GM20000 (cell line): ENCODE results near the gene HOXA11.

Source experiments
- DNase-seq: peaks from one replicate; pipeline ENCODE4 v3.0.0; 2012; ENCODE audit warnings: low spot score
- TF ChIP-seq, protein P1 (sequence below): IDR thresholded peaks from 2 replicates; pipeline ENCODE4 v1.5.1; 2012; ENCODE audit warnings: mild to moderate bottlenecking, control low read depth; ENCODE audit errors: extremely low read depth, missing control alignments

The HOXA11 gene

DNA sequence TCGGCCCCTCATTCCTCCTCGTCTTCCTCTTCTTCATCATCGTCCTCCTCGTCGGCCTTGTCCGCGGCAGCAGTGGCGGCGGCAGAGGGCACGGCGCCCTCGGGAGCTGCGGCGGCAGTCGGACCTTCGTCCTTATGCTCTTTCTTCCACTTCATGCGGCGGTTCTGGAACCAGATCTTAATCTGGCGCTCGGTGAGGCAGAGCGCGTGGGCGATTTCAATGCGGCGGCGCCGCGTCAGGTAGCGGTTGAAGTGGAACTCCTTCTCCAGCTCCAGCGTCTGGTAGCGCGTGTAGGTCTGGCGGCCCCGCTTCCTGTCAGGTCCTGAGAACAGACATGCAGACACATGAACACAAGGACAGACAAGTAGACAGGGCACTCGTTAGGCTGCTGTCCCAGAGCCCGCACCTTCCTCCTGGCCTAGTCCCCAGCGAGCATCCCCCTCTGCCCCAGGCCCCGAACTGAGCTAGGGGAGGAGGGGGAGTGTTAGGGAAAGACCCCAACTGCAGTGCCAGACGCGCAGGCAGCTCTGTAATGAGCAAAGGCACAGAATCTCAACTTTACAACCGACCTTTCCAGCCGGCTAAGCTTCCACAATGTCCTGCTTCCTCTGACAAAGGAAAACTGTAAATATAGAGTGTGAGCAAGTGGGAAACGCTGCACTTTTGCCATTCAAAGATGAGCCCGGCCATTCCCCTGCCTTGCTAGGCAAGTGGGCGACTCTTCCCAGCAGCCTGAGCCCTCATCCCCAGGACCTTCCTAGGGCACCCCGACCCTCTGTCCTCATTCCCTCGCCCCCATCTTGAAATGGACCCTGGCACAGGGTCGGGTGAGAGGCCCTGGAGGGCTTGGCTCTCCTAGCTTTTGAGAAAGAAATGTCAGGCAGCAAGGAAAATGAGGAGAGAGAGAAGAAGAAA is 29.9 kb downstream of the HOXA11 start:
- DNase-seq, result no peak
- TF ChIP-seq, protein P1, sequence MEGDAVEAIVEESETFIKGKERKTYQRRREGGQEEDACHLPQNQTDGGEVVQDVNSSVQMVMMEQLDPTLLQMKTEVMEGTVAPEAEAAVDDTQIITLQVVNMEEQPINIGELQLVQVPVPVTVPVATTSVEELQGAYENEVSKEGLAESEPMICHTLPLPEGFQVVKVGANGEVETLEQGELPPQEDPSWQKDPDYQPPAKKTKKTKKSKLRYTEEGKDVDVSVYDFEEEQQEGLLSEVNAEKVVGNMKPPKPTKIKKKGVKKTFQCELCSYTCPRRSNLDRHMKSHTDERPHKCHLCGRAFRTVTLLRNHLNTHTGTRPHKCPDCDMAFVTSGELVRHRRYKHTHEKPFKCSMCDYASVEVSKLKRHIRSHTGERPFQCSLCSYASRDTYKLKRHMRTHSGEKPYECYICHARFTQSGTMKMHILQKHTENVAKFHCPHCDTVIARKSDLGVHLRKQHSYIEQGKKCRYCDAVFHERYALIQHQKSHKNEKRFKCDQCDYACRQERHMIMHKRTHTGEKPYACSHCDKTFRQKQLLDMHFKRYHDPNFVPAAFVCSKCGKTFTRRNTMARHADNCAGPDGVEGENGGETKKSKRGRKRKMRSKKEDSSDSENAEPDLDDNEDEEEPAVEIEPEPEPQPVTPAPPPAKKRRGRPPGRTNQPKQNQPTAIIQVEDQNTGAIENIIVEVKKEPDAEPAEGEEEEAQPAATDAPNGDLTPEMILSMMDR, result no peak

DNA sequence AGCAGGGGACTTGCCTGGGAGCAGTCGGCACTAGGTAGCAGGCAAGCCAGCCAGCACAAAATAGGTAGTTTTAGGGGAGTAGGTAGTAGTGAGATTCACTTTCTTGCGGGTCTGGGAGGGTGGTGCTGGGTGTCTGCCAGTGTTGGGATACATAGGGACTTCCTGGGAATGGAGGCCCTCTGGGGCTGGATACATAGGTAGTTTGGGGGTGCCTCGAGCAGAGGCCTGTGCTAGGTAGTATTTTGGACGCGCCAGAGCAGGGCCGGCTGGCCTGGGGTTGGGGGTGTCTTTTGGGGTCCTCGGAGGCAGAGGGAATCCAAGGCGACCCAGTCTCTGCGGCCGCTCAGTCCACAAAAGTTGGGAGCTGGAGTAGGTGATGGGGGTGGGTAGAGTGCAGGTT is 30.7 kb downstream of the HOXA11 start:
- TF ChIP-seq, protein P1, result no peak
- no peak for DNase-seq

DNA sequence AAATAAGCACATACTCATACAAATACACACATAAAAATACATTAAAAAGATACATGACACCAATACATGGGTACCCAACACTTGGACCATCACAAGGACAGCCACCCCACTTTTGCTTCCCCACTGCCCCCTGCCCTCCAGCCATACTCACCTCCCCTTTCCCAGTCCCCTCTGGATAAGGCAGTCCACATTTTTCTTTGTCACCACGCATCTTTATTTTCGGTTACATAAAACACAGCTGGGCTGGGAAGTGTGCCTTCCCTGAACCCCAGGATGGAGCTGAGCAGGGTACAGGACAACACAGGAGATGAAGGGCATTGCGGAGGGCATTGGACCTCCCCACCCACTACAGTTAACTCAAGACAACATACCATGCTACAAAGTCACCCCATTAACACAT is 31.5 kb downstream of the HOXA11 start:
- TF ChIP-seq, protein P1, result no peak
- DNase-seq, result no peak

DNA sequence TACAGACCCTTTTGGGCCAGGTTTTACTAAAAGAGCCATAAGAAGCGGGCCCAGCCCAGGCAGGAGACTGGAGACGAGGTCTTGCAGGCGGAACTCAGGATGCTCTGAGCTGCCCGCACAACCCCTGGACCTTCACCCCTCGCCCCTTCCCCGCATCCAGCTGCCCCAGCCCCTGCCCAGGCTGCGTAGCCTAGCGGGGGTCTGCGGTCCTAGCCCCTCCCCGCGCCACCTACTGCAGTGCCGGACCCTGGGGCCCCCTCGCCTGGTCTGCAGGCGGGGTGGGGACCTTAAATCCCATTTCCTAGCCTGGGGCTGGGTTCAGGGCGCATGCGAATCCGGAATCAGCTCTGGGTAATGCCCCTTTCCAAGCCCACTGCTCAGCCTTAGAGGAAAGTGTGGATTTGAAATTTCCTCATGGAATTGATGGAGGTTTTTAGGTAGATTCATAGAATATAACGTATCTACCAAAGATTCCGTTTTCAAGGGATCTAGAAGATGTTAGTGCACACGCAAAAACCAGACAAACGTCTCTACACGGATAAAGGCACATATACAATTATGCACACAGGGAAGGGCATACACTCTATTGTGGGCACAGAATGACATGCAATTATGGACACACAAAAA is 32.1 kb downstream of the HOXA11 start:
- TF ChIP-seq, protein P1, result no peak
- no peak for DNase-seq

DNA sequence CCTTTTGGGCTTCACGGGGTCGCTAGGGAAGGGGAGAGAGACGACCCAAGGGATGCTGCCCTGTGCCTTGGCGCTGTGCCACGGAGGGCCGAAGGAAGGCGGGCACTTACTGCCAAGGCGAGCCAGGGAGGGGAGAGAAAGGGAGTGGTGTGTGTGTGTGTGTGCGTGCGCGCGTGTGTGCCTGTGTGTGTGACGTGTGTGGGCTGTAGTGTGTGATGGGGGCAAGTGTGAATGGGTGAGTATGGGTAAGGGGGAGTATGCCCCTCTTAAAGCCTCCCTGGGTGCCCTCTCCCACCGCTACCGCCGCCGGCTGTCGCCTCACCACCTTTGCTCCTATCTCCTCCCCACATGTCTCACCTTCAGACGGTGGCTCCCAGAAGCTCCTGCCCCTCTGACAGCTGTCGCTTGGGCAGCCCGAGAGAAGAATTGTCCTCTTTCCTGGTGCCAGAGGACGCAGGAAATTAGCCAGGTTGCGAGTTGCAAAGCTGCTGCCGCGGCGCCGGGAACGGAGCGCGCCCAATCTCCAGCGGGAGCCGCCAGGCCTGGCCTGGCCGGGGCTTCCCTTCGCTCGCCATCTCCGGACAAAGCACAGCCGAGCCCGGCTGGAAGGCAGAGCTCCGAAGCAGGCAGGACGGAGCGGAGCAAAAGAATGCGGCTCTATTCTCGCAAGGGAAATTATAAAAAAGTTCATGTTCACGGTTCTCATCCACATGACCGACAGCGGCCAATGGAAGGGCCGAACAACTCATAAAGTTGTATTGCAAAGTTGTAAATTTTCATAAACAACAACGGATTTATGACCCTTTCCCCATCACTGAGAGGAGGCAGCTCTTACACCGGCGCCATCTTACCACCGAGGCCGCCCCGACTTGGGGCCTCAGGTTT is 32.9 kb downstream of the HOXA11 start, which contains the start of gene HOXA3:
HOXA3 (minus strand) TSS at position 653 of the 885 bp plus-strand sequence. CDS start 41,943 bp downstream, outside the sequence.
- no peak for DNase-seq

DNA sequence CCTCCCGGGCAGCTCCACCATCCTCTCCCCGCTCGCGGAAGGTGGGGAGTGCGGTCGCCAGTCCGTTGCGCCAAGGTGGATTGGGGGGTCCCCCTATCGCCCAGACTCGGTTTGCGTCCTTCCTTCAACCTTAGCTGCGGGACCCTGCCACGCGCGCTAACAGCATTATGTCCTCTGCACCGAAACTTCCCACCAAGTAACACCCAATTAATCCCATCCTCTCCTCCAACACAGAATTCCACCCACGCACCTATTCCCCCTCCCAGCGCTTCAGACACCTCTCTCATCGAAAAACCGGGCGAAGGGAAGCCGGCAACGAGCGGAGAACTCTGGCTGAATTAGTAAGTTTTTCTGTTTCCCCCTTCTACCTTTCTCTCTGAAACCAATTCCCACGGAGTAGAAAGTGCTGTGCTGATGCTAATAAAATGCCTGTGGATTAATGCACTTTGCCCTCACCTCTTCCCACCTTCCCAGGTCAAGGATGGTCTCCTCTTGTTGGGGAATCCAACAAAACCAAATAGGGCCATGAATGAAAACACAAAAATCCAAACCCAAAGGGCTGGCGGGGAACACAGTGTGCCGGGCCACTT is 33.6 kb downstream of the HOXA11 start:
- TF ChIP-seq, protein P1, result no peak
- DNase-seq, result no peak

More for the DNA sequence above, 32.9 kb downstream of the HOXA11 start, which contains the start of gene HOXA3:
- TF ChIP-seq, protein P1, result no peak
